Liver (tissue), 3 donors: ENCODE measurements around the gene SGCD.

Experiments
- ATF3 ChIP-seq: IDR thresholded peaks from 2 replicates; pipeline ENCODE4 v1.6.1; 2016; ENCODE audit warnings: antibody characterized with exemption
- CTCF ChIP-seq: fragments of 150-350 bp; IDR thresholded peaks from 2 replicates; pipeline ENCODE4 v1.5.1; 2017; ENCODE audit warnings: improper control_type of control experiment, low read depth, low read length; ENCODE audit not compliant: missing input control
- GABPA ChIP-seq, 2 donors: IDR thresholded peaks in 1 of 2; conservative IDR thresholded peaks in 1 of 2; 2 replicates each; pipeline ENCODE4 v1.6.1; 2016; ENCODE audit warnings: antibody characterized with exemption in 2 of 2, mild to moderate bottlenecking in 1 of 2, moderate library complexity in 1 of 2
- RAD21 ChIP-seq, 2 donors: IDR thresholded peaks; 2 replicates each; pipeline ENCODE4 v1.6.1; 2016; ENCODE audit warnings: antibody characterized with exemption in 2 of 2, mild to moderate bottlenecking in 2 of 2
- RXRA ChIP-seq, 2 donors: IDR thresholded peaks; 2 replicates each; pipeline ENCODE4 v1.6.1; 2017 to 2018; ENCODE audit warnings: antibody characterized with exemption in 2 of 2, mild to moderate bottlenecking in 1 of 2
- SP1 ChIP-seq: IDR thresholded peaks from 2 replicates; pipeline ENCODE4 v1.6.1; 2018; ENCODE audit warnings: antibody characterized with exemption, mild to moderate bottlenecking
- TAF1 ChIP-seq: conservative IDR thresholded peaks from 2 replicates; pipeline ENCODE4 v1.6.1; 2016; ENCODE audit warnings: antibody characterized with exemption, mild to moderate bottlenecking
- YY1 ChIP-seq: IDR thresholded peaks from 2 replicates; pipeline ENCODE4 v1.6.1; 2016; ENCODE audit warnings: antibody characterized with exemption, mild to moderate bottlenecking
- ZBTB33 ChIP-seq: IDR thresholded peaks from 2 replicates; pipeline ENCODE4 v1.6.1; 2016; ENCODE audit warnings: antibody characterized with exemption
- TF ChIP-seq, protein P1 (sequence below): IDR thresholded peaks from 2 replicates; pipeline ENCODE4 v1.6.1; 2016; ENCODE audit warnings: antibody characterized with exemption
- donor health status: healthy.
- donor health status: healthy.

DNA sequence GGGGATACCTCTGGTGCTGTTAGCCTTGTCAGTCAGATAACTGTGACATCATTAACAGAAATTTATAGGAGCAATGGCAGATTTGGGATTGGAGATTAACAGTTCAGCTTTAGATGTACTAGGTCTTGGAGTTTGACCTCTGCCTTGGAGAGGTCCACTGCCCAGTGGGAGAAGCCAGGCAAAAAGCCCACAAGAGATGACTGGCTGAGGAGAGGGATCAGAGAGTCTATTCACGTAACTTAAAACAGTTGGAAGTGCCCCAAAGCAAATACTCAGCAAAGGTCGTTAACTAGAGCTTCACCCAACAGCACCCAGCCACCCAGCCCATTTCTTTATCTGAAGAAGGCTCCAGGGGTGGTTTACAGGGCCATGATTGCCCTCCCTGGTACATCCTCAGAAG is 290.5 kb downstream of the SGCD start:
- TF ChIP-seq TAF1 (no peak), CTCF (no peak), SP1 (no peak), RXRA (IDR thresholded peaks at IDR 0.05) (no peak), GABPA (IDR thresholded peaks at IDR 0.05 in 1 of 2, conservative IDR thresholded peaks at IDR 0.05 in 1 of 2) (no peak), RAD21 (IDR thresholded peaks at IDR 0.05) (no peak), ATF3 (no peak), YY1 (no peak), ZBTB33 (no peak)
- TF ChIP-seq, protein P1, sequence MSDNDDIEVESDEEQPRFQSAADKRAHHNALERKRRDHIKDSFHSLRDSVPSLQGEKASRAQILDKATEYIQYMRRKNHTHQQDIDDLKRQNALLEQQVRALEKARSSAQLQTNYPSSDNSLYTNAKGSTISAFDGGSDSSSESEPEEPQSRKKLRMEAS: no peak
